Hair follicular keratinocyte (primary cell): ENCODE measurements around the gene MCF2. TPM values are rescaled to one million over a fixed set of nuclear protein-coding genes. Genes with fewer than 3 reads are reported as not detected.

Experiments
- total RNA-seq: library from RNA; depleted of rRNA; stranded (reverse); fragments of >200 nt; gene quantifications from 2 replicates; pipeline ENCODE4 v1.2.3, GENCODE V29; 2015

The MCF2 gene, protein sequence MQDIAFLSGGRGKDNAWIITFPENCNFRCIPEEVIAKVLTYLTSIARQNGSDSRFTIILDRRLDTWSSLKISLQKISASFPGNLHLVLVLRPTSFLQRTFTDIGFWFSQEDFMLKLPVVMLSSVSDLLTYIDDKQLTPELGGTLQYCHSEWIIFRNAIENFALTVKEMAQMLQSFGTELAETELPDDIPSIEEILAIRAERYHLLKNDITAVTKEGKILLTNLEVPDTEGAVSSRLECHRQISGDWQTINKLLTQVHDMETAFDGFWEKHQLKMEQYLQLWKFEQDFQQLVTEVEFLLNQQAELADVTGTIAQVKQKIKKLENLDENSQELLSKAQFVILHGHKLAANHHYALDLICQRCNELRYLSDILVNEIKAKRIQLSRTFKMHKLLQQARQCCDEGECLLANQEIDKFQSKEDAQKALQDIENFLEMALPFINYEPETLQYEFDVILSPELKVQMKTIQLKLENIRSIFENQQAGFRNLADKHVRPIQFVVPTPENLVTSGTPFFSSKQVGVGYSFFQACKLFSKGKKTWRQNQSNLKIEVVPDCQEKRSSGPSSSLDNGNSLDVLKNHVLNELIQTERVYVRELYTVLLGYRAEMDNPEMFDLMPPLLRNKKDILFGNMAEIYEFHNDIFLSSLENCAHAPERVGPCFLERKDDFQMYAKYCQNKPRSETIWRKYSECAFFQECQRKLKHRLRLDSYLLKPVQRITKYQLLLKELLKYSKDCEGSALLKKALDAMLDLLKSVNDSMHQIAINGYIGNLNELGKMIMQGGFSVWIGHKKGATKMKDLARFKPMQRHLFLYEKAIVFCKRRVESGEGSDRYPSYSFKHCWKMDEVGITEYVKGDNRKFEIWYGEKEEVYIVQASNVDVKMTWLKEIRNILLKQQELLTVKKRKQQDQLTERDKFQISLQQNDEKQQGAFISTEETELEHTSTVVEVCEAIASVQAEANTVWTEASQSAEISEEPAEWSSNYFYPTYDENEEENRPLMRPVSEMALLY
- 0.08 and 3.0 TPM in 2 replicates for total RNA-seq

GRCh38 chrX:139708067-139708466 lies at the start of gene MCF2:
Gene MCF2, minus strand, starts transcription at chrX:139708167. Its CDS starts 56,423 bp downstream, at chrX:139651744.

Other genes with a start within 250 kb of the MCF2 start
- not detected in 2 replicates for gene F9, start 177.4 kb downstream of the MCF2 start, total RNA-seq
- 16.9 and 20.9 TPM in 2 replicates for gene ATP11C, start 224.9 kb upstream of the MCF2 start, total RNA-seq